Measurements from ENCODE around the gene TBC1D22B.

The TBC1D22B gene

DNA sequence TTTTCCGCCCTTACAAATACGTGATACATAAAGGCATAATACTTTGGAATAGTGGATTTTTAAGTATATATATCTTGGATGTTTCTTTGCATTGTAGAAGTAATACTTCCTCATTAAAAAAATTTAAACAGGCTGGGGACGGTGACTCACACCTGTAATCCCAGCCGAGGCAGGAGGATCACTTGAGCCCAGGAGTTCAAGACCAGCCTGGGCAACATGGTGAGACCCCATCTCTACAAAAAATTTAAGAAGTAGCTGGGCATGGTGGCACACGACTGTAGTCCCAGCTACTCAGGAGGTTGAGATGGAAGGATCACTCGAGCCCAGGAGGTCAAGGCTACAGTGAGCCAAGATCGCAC, 57.6 kb downstream of the TBC1D22B start:
- DNase-seq (ENCODE audit: low read depth, low spot score) = no peak
- no peak overlapping the region for H3K4me3 ChIP-seq (ENCODE audit: low read depth, low read length)
- in situ Hi-C loops (cut with HindIII; ENCODE audit: low sequenced_read_pairs) = no loop called here
- TF ChIP-seq, protein P1, sequence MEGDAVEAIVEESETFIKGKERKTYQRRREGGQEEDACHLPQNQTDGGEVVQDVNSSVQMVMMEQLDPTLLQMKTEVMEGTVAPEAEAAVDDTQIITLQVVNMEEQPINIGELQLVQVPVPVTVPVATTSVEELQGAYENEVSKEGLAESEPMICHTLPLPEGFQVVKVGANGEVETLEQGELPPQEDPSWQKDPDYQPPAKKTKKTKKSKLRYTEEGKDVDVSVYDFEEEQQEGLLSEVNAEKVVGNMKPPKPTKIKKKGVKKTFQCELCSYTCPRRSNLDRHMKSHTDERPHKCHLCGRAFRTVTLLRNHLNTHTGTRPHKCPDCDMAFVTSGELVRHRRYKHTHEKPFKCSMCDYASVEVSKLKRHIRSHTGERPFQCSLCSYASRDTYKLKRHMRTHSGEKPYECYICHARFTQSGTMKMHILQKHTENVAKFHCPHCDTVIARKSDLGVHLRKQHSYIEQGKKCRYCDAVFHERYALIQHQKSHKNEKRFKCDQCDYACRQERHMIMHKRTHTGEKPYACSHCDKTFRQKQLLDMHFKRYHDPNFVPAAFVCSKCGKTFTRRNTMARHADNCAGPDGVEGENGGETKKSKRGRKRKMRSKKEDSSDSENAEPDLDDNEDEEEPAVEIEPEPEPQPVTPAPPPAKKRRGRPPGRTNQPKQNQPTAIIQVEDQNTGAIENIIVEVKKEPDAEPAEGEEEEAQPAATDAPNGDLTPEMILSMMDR (IDR thresholded peaks at IDR 0.05; ENCODE audit: low read depth, low read length) = no peak

DNA sequence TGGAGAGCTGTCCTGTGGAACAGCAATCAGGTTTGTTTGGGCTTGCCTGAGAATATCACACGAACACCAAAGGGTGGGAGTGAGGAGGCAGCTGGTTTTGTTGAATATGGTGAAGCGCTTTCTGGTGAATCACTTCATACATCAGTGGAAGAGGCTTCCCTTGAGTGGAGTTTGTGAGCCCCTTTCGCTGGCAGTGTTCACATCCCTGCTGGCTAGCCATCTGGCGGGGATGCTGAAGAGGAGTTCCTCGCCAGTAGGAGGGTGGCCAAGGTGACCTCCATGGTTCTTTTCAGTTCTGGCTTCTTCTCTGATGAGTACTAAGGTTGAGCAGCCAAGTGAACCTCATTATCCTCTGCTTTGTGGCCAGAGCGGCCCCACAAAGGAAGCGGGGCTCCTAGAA, 58.5 kb downstream of the TBC1D22B start:
- TF ChIP-seq, protein P1 (IDR thresholded peaks at IDR 0.05; ENCODE audit: low read depth, low read length) = no peak
- DNase-seq (ENCODE audit: low read depth, low spot score) = no peak
- H3K4me3 ChIP-seq (ENCODE audit: low read depth, low read length) = no peak overlapping the region
- in situ Hi-C loops (cut with HindIII; ENCODE audit: low sequenced_read_pairs) = no loop called here

DNA sequence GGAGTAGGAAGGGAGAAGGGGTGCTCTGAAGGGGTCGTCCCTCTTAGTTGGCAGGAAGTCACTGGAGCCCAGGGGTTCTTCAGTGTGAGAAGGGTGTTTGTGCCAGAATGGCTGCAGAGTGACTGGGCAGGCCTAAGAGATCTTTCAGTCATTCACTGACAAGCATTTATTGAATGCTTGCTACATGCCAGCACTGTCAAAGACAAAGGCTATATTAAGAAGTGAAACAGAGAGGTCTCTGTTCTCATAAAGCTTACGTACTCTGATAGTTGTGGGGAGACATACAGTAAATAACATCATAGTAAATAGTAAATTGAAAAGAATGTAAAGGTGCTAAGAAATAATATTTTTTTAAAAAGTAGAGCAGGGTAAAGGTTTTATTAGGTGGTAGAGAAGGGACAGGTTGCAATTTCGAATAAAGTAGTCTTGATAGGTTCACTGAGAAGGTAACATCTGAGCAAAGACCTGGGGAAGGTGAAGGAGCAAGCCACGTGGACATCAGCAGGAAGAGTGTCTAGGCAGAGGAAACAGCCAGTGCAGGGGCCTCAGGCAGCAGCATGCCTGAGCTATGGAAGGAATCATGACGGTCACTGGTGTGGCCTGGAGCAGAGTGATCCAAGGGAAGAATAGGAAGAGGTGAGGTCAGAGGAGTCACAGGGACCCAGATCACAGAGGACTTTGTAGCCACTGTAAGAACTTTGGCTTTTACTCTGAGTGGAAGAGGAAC, 59.9 kb downstream of the TBC1D22B start:
- TF ChIP-seq, protein P1 (IDR thresholded peaks at IDR 0.05; ENCODE audit: low read depth, low read length) = no peak
- in situ Hi-C loops (cut with HindIII; ENCODE audit: low sequenced_read_pairs) = no loop called here
- DNase-seq (ENCODE audit: low read depth, low spot score) = no peak
- H3K4me3 ChIP-seq (ENCODE audit: low read depth, low read length) = no peak overlapping the region

DNA sequence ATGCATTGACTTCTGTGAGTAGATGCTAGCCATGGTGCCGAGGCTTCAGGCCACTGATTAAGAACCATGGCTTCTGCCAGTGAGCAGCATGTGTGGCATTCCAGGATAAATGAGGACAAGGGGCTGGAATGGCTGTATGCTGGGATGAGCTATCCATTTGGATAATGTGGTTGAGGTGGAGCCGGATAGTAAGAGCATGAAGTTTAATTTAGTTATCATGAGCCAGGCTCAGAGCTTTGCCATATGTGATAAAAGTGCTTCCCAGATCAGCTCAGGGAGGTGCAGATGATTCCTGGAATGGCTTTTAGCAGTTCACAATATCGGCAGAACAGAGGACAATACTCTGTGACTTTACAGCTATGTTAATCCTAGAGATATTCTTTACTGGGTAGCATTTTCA, 61.6 kb downstream of the TBC1D22B start:
- no peak for DNase-seq (ENCODE audit: low read depth, low spot score)
- in situ Hi-C loops (cut with HindIII; ENCODE audit: low sequenced_read_pairs) = no loop called here
- TF ChIP-seq, protein P1 (IDR thresholded peaks at IDR 0.05; ENCODE audit: low read depth, low read length) = no peak
- H3K4me3 ChIP-seq (ENCODE audit: low read depth, low read length) = no peak overlapping the region

DNA sequence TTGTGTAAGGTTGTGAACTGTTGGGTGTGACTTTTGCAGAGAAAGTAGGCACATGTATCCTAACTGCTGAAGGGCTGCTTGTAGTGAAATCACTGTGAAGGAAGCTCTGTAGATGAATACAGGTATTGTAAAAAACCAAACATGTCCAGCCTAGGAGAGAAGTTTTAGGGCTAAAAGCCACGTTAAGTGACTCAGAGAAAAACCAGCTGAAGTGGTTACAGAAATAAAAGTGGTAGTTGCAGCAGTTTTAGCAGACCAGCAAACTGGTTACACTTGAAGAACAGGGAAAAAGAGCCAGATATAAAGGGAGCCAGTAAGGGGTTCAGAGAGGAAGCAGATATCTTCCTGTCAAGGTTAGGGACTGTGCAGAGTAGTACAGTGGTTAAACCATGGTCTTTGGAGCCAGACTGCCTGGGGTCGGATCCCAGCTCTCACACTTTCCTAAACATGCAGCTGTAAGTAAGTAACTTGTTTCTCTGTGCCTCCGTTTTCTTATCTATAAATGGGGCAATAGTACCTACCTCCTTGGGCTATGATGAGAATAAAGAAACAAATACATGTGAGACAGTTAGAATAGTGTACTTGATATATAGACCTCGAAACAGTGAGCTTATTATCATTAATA, 62.4 kb downstream of the TBC1D22B start:
- H3K4me3 ChIP-seq (ENCODE audit: low read depth, low read length) = no peak overlapping the region
- peak; percentile 22 for DNase-seq (ENCODE audit: low read depth, low spot score)
- TF ChIP-seq, protein P1 (IDR thresholded peaks at IDR 0.05; ENCODE audit: low read depth, low read length) = no peak
- in situ Hi-C loops (cut with HindIII; ENCODE audit: low sequenced_read_pairs) = no loop called here

DNA sequence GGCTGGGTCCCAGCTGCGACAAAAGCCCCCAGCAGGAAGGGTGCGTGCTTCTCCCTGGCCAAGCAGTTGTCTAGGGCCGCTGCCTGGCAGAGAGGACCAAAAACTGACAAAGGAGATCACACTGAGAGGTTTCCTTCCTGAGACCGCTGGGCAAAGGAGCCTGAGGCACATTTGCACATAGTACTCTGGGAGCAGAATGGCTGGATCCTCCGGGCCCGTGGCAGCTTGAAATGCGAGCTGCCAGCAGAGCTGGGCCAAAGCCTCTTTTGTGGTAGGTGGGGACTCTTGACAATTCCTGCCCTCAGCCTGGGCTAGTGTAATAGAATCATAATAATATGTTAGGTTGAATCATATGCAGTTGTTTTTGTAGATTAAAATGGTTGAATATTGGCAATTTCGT, 63.1 kb downstream of the TBC1D22B start:
- in situ Hi-C loops (cut with HindIII; ENCODE audit: low sequenced_read_pairs) = no loop called here
- TF ChIP-seq, protein P1 (IDR thresholded peaks at IDR 0.05; ENCODE audit: low read depth, low read length) = no peak
- no peak for DNase-seq (ENCODE audit: low read depth, low spot score)
- no peak overlapping the region for H3K4me3 ChIP-seq (ENCODE audit: low read depth, low read length)

Measured in astrocyte of the spinal cord (primary cell).